Astrocyte (in vitro differentiated cells and primary cell): ENCODE measurements around the gene SPATA13.

Source experiments
- EZH2 ChIP-seq: IDR thresholded peaks from 2 replicates; pipeline ENCODE4 v1.6.1; 2012; ENCODE audit warnings: mild to moderate bottlenecking, low read length, inconsistent platforms; ENCODE audit not compliant: insufficient read depth
- TF ChIP-seq, protein P1 (sequence below): IDR thresholded peaks from 2 replicates; pipeline ENCODE4 v1.5.1; 2011; ENCODE audit warnings: low read depth, mild to moderate bottlenecking, inconsistent platforms, low read length, moderate library complexity; ENCODE audit not compliant: insufficient read depth

DNA sequence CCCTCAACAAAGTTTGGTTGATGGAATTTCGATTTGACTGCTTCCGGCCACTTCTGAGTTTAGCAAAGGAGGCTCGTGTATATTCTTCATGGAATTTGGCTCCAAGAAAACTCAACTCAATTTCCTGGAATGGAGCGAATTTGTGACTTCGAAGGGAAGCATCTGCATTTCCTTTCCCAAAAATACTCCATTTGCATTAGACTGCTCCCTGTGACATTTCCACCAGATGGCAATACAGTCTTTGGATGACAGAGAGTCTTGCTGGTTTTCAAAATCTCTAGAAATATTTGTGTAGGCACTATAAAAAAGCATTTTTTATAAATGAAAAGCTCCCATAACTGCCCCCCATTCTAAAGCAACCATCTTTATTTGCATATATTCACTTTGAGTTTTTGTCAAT lies 152.9 kb downstream of the SPATA13 start:
- TF ChIP-seq, protein P1, sequence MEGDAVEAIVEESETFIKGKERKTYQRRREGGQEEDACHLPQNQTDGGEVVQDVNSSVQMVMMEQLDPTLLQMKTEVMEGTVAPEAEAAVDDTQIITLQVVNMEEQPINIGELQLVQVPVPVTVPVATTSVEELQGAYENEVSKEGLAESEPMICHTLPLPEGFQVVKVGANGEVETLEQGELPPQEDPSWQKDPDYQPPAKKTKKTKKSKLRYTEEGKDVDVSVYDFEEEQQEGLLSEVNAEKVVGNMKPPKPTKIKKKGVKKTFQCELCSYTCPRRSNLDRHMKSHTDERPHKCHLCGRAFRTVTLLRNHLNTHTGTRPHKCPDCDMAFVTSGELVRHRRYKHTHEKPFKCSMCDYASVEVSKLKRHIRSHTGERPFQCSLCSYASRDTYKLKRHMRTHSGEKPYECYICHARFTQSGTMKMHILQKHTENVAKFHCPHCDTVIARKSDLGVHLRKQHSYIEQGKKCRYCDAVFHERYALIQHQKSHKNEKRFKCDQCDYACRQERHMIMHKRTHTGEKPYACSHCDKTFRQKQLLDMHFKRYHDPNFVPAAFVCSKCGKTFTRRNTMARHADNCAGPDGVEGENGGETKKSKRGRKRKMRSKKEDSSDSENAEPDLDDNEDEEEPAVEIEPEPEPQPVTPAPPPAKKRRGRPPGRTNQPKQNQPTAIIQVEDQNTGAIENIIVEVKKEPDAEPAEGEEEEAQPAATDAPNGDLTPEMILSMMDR, result peak; percentile 22
- TF ChIP-seq EZH2, result no peak
